ENCODE data around the gene CHCHD5. TPM values are rescaled to one million over a fixed set of nuclear protein-coding genes. Genes with fewer than 3 reads are reported as not detected.

The CHCHD5 gene
- total and polyA plus RNA-seq, 2 of the 4 experiments (the other 2 are of a cell fraction) = 4.8 to 40.1 TPM

- in situ Hi-C loops (cut with MboI; ENCODE audit: low sequenced_read_pairs) = no loop called here
- H2AK9ac ChIP-seq (replicated peaks; ENCODE audit: low read depth, low read length, poor library complexity) = no peak overlapping the region
- H3K9ac ChIP-seq (ENCODE audit: low read depth, low read length) = no peak overlapping the region
- intact Hi-C loops (cut with micrococcal nuclease) = no loop called here
- no peak overlapping the region for H3K27ac ChIP-seq (ENCODE audit: insufficient read depth, low read length)
- H3K9me3 ChIP-seq (ENCODE audit: control insufficient read depth, insufficient read depth, low read length) = no peaks in the 10 kb centered on the region
- ChIA-PET CTCF (interaction anchor here (0.7 to 1.1 kb wide), 2 partner anchors 31 to 132 kb away, joined by 3 read pairs; no protein-coding TSS in a partner anchor), POLR2A (ENCODE audit: unreplicated experiment) (no interaction called here)
- H4K5ac ChIP-seq (ENCODE audit: low read depth, low read length) = no peak overlapping the region
- no peaks in the 10 kb centered on the region for H3K27me3 ChIP-seq (ENCODE audit: control insufficient read depth, insufficient read depth, low read length)
- TF ChIP-seq CEBPB (IDR thresholded peaks at IDR 0.05; ENCODE audit: low read depth, low read length) (no peak), RAD21 (IDR thresholded peaks at IDR 0.05; ENCODE audit: low read length) (no peak), MAFK (IDR thresholded peaks at IDR 0.05; ENCODE audit: low read depth, low read length) (no peak), USF2 (IDR thresholded peaks at IDR 0.05; ENCODE audit: low read depth, low read length) (no peak), MAZ (IDR thresholded peaks at IDR 0.05; ENCODE audit: borderline replicate concordance, low read depth, low read length) (no peak), RFX5 (IDR thresholded peaks at IDR 0.05; ENCODE audit: low read depth, low read length) (no peak), NFE2L2 (IDR thresholded peaks at IDR 0.05; ENCODE audit: low read depth, low read length) (no peak), MXI1 (IDR thresholded peaks at IDR 0.05; ENCODE audit: borderline replicate concordance, low read depth, low read length) (no peak), CHD1 (IDR thresholded peaks at IDR 0.05; ENCODE audit: low read depth, low read length) (no peak), SMC3 (IDR thresholded peaks at IDR 0.05; ENCODE audit: low read depth, low read length) (no peak), FOS (IDR thresholded peaks at IDR 0.05; ENCODE audit: low read depth, low read length) (no peak), POLR2A (IDR thresholded peaks at IDR 0.05; ENCODE audit: low read depth, low read length) (no peak), ELK1 (IDR thresholded peaks at IDR 0.05; ENCODE audit: borderline replicate concordance, low read depth, low read length) (no peak)
- TF ChIP-seq, protein P1, sequence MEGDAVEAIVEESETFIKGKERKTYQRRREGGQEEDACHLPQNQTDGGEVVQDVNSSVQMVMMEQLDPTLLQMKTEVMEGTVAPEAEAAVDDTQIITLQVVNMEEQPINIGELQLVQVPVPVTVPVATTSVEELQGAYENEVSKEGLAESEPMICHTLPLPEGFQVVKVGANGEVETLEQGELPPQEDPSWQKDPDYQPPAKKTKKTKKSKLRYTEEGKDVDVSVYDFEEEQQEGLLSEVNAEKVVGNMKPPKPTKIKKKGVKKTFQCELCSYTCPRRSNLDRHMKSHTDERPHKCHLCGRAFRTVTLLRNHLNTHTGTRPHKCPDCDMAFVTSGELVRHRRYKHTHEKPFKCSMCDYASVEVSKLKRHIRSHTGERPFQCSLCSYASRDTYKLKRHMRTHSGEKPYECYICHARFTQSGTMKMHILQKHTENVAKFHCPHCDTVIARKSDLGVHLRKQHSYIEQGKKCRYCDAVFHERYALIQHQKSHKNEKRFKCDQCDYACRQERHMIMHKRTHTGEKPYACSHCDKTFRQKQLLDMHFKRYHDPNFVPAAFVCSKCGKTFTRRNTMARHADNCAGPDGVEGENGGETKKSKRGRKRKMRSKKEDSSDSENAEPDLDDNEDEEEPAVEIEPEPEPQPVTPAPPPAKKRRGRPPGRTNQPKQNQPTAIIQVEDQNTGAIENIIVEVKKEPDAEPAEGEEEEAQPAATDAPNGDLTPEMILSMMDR (conservative IDR thresholded peaks at IDR 0.05; ENCODE audit: low read depth, low read length) = no peak
- no peaks in the 10 kb centered on the region for H3K79me1 ChIP-seq (ENCODE audit: low read depth in 1 of 2, low read length in 2 of 2)
- no CpG with 5 or more reads among the region's 4 CpGs for WGBS, 2 experiments (ENCODE audit: extremely low coverage in 2 of 2, insufficient read length in 1 of 2)
- H2BK120ac ChIP-seq (ENCODE audit: low read depth, low read length) = no peak overlapping the region
- dilution Hi-C loops (cut with HindIII; ENCODE audit: low sequenced_read_pairs, unreplicated experiment) = no loop called here
- no peak overlapping the region for H4K91ac ChIP-seq (ENCODE audit: insufficient read depth, low read depth, low read length)
- H3K4me2 ChIP-seq (ENCODE audit: low read depth, low read length) = no peak overlapping the region
- no peak overlapping the region for H3K23ac ChIP-seq (ENCODE audit: low read depth, low read length)
- ATAC-seq (ENCODE audit: low read depth) = no peak
- no peak overlapping the region for H2BK20ac ChIP-seq (ENCODE audit: low read depth, low read length)
- H3K18ac ChIP-seq (ENCODE audit: low read depth, low read length) = no peak overlapping the region
- no peak overlapping the region for H2BK5ac ChIP-seq (ENCODE audit: low read depth, low read length, poor library complexity, severe bottlenecking)
- H3K9me1 ChIP-seq (ENCODE audit: insufficient read depth, low read length) = no peaks in the 10 kb centered on the region
- H3K36me3 ChIP-seq (ENCODE audit: control insufficient read depth, insufficient read depth, low read length) = peaks cover 5% of the 10 kb centered on the region
- no peak overlapping the region for H2AK5ac ChIP-seq (ENCODE audit: low read depth, low read length)
- H2BK15ac ChIP-seq (ENCODE audit: low read depth, low read length) = no peak overlapping the region
- H3K4ac ChIP-seq (ENCODE audit: low read depth, low read length) = no peak overlapping the region
- BruUV-seq (replicated peaks) = no TSS peak
- H3K14ac ChIP-seq (replicated peaks; ENCODE audit: low read depth, low read length) = no peak overlapping the region
- H3K4me3 ChIP-seq (ENCODE audit: insufficient read depth, low read depth, low read length) = no peak overlapping the region
- no peak overlapping the region for H3K56ac ChIP-seq (ENCODE audit: extremely low read depth, insufficient read depth, low read length)
- no peaks in the 10 kb centered on the region for H4K20me1 ChIP-seq (ENCODE audit: insufficient read depth, low read length)
- no peaks in the 10 kb centered on the region for H3K4me1 ChIP-seq (ENCODE audit: control insufficient read depth, insufficient read depth, low read length)
- H4K8ac ChIP-seq (ENCODE audit: low read depth in 2 of 2, low read length in 2 of 2) = no peak overlapping the region
- DNase-seq = no peak
- no peak overlapping the region for H2AFZ ChIP-seq (replicated peaks; ENCODE audit: low read length, poor library complexity)
Observed at GRCh38 chr2:112593736-112594135, 9.3 kb downstream of the CHCHD5 start.

Measured in IMR-90 (cell line).